MM.1S (cell line): ENCODE measurements around the gene DAB2IP.

Experiments
- DNase-seq: peaks from one replicate; pipeline ENCODE4 v3.0.0-alpha.2; 2015
- H2AFZ ChIP-seq: fragments of 300-600 bp; sonication (generic); 2 replicates; pipeline ENCODE4 v1.6.0; 2016; ENCODE audit warnings: antibody characterized with exemption, low read length
- H3F3A ChIP-seq: fragments of 300-600 bp; sonication (generic); 2 replicates; pipeline ENCODE4 v1.6.1; 2016; ENCODE audit warnings: mild to moderate bottlenecking, antibody characterized with exemption, low read length, moderate library complexity, mixed read lengths; ENCODE audit not compliant: insufficient read depth
- H3K27ac ChIP-seq: fragments of 300-600 bp; sonication (generic); 2 replicates; pipeline ENCODE4 v1.5.1; 2016; ENCODE audit warnings: mild to moderate bottlenecking, low read length
- H3K27me3 ChIP-seq: fragments of 300-600 bp; sonication (generic); replicated peaks from 2 replicates; pipeline ENCODE4 v1.6.0; 2016; ENCODE audit warnings: low read length; ENCODE audit not compliant: insufficient read depth
- H3K36me3 ChIP-seq: fragments of 300-600 bp; sonication (generic); replicated peaks from 2 replicates; pipeline ENCODE4 v1.6.1; 2016; ENCODE audit warnings: mild to moderate bottlenecking, low read length, mixed read lengths; ENCODE audit not compliant: insufficient read depth
- H3K4me1 ChIP-seq: fragments of 300-600 bp; sonication (generic); 2 replicates; pipeline ENCODE4 v1.6.1; 2016; ENCODE audit warnings: low read length, mixed read lengths
- H3K4me2 ChIP-seq: fragments of 300-600 bp; sonication (generic); 2 replicates; pipeline ENCODE4 v1.6.0; 2016; ENCODE audit warnings: low read depth, low read length
- H3K4me3 ChIP-seq: fragments of 300-600 bp; sonication (generic); 2 replicates; pipeline ENCODE4 v1.5.1; 2016; ENCODE audit warnings: low read length, mixed read lengths
- H3K79me2 ChIP-seq: fragments of 300-600 bp; sonication (generic); 2 replicates; pipeline ENCODE4 v1.6.1; 2016; ENCODE audit warnings: mixed run types, low read length, mixed read lengths
- H3K9ac ChIP-seq: fragments of 300-600 bp; sonication (generic); 2 replicates; pipeline ENCODE4 v1.6.1; 2016; ENCODE audit warnings: low read length, mixed read lengths
- H3K9me2 ChIP-seq: fragments of 300-600 bp; sonication (generic); replicated peaks from 2 replicates; pipeline ENCODE4 v1.6.1; 2016; ENCODE audit warnings: mild to moderate bottlenecking, low read length, mixed read lengths; ENCODE audit not compliant: insufficient read depth
- H3K9me3 ChIP-seq: fragments of 300-600 bp; sonication (generic); replicated peaks from 2 replicates; pipeline ENCODE4 v1.6.1; 2016; ENCODE audit warnings: mild to moderate bottlenecking, low read length, mixed read lengths; ENCODE audit not compliant: insufficient read depth
- H4K20me1 ChIP-seq: fragments of 300-600 bp; sonication (generic); 2 replicates; pipeline ENCODE4 v1.6.1; 2016; ENCODE audit warnings: mild to moderate bottlenecking, low read length, moderate library complexity, mixed read lengths; ENCODE audit not compliant: insufficient read depth
- EZH2 ChIP-seq: fragments of 300-600 bp; sonication (generic); optimal IDR thresholded peaks from 2 replicates; pipeline ENCODE3; 2017; ENCODE audit warnings: low read depth, mild to moderate bottlenecking, antibody characterized with exemption, low read length, mixed read lengths
- EZH2phosphoT487 ChIP-seq: fragments of 300-600 bp; sonication (generic); IDR thresholded peaks from 2 replicates; pipeline ENCODE4 v1.6.1; 2018; ENCODE audit warnings: antibody characterized with exemption, low read length
- TF ChIP-seq, protein P1 (sequence below): fragments of 300-600 bp; sonication (generic); IDR thresholded peaks from 2 replicates; pipeline ENCODE4 v1.5.1; 2016; ENCODE audit warnings: antibody characterized with exemption, low read length, mixed read lengths

The DAB2IP gene

DNA sequence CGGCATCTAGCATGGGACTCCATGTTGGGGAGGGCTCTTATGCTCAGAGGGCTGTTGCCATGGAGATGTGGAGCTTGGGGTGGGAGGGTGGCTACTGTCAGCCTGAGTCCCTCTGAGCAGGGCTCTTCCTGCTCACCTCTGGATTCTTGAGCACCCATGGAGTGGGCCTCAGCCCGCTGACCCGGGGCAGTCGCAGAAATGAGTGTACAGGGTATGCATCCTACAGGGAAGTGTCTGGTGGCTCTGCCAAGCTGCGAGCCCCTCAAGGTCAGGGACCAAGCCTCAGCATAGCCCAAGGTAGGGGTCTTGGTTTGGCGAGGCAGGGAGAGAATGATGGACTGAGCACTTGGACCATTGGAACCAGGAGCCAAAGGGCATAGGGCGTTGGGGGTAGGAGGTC, 104.1 kb downstream of the DAB2IP start:
- Histone ChIP-seq H4K20me1 (no peaks in the 10 kb centered on the region), H2AFZ (no peak overlapping the region), H3K4me1 (no peaks in the 10 kb centered on the region), H3K4me3 (no peak overlapping the region), H3K9ac (no peak overlapping the region), H3K9me2 (no peaks in the 10 kb centered on the region), H3K4me2 (no peak overlapping the region), H3K27me3 (no peaks in the 10 kb centered on the region), H3K9me3 (no peaks in the 10 kb centered on the region), H3F3A (no peaks in the 10 kb centered on the region), H3K27ac (no peak overlapping the region), H3K79me2 (no peaks in the 10 kb centered on the region), H3K36me3 (no peaks in the 10 kb centered on the region)
- TF ChIP-seq EZH2phosphoT487: no peak
- TF ChIP-seq, protein P1, sequence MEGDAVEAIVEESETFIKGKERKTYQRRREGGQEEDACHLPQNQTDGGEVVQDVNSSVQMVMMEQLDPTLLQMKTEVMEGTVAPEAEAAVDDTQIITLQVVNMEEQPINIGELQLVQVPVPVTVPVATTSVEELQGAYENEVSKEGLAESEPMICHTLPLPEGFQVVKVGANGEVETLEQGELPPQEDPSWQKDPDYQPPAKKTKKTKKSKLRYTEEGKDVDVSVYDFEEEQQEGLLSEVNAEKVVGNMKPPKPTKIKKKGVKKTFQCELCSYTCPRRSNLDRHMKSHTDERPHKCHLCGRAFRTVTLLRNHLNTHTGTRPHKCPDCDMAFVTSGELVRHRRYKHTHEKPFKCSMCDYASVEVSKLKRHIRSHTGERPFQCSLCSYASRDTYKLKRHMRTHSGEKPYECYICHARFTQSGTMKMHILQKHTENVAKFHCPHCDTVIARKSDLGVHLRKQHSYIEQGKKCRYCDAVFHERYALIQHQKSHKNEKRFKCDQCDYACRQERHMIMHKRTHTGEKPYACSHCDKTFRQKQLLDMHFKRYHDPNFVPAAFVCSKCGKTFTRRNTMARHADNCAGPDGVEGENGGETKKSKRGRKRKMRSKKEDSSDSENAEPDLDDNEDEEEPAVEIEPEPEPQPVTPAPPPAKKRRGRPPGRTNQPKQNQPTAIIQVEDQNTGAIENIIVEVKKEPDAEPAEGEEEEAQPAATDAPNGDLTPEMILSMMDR: no peak
- TF ChIP-seq EZH2: no peak
- DNase-seq: no peak

DNA sequence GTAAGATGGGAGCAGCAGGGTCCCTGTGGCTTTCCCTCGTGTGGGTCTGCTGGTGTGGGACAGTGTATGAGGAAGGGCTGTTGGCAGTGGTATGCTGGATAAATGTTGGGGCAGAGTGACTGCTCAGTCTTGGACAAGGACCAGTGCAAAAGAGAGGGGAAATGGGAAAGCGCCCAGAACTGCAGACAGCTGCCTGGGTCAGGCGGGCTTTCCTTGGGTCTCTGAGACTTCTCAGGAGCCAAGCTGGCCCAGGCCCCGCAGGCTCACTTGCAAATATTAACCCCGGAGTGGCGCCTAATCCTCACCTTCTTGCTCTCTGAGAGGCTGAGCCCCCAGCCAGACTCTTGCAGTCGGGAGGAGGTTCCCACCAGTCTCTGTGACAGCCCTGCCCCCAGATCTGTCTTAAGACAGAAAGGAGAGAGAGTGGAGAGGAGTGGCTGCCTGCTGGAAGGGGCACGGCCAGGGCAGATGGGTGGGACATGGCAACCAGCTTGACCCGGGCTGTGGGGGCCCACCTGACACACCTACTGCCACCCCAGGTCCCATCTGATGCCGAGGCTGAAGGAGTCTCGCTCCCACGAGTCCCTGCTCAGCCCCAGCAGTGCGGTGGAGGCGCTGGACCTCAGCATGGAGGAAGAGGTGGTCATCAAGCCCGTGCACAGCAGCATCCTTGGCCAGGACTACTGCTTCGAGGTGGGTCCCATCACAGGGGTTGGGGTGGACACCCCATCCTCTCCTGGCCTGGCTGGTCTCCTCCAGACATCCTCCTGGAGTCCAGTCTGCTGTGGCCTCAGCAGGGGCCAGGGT, 105.2 kb downstream of the DAB2IP start:
- Histone ChIP-seq H3K9ac (no peak overlapping the region), H3F3A (no peaks in the 10 kb centered on the region), H3K4me2 (no peak overlapping the region), H3K79me2 (no peaks in the 10 kb centered on the region), H3K4me1 (no peaks in the 10 kb centered on the region), H3K9me2 (no peaks in the 10 kb centered on the region), H4K20me1 (no peaks in the 10 kb centered on the region), H3K36me3 (no peaks in the 10 kb centered on the region), H3K27me3 (no peaks in the 10 kb centered on the region), H3K9me3 (no peaks in the 10 kb centered on the region), H2AFZ (no peak overlapping the region), H3K27ac (no peak overlapping the region), H3K4me3 (no peak overlapping the region)
- no peak for DNase-seq
- TF ChIP-seq, protein P1: no peak
- TF ChIP-seq EZH2phosphoT487: no peak
- no peak for TF ChIP-seq EZH2

DNA sequence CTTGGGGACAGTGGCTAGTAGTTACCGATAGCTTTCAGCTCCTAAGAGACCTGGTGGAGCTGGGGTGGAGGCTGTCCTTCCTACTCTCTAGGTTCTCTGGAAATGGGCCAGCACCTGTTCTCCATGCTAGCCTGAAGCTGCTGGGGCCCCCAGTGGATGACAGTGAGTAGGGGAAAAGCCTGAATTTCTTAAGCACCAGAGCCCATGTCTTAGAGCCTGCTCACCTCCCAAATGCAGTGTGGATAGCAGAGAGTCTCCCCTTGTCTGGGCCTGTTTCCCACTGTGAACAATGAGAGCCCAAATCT, 105.8 kb downstream of the DAB2IP start:
- no peaks in the 10 kb centered on the region for H4K20me1 ChIP-seq
- H3K79me2 ChIP-seq: no peaks in the 10 kb centered on the region
- H3K9me3 ChIP-seq: no peaks in the 10 kb centered on the region
- H2AFZ ChIP-seq: no peak overlapping the region
- no peak overlapping the region for H3K4me2 ChIP-seq
- TF ChIP-seq EZH2phosphoT487 (no peak), EZH2 (no peak)
- TF ChIP-seq, protein P1: no peak
- H3F3A ChIP-seq: no peaks in the 10 kb centered on the region
- H3K4me1 ChIP-seq: no peaks in the 10 kb centered on the region
- no peaks in the 10 kb centered on the region for H3K36me3 ChIP-seq
- no peaks in the 10 kb centered on the region for H3K9me2 ChIP-seq
- no peak overlapping the region for H3K27ac ChIP-seq
- DNase-seq: no peak
- no peak overlapping the region for H3K4me3 ChIP-seq
- no peaks in the 10 kb centered on the region for H3K27me3 ChIP-seq
- no peak overlapping the region for H3K9ac ChIP-seq
